ELR (cell line): ENCODE measurements around the gene FKBP10.
A peak's percentile ranks its signal among the peaks of the same experiment; 100 is the strongest.
"Not testable (repeated sequence)": the region's sequence is repeated elsewhere in the genome, so short reads cannot be mapped to it uniquely, and the experiment has no call there.

Experiments
- DNase-seq: peaks from one replicate; pipeline ENCODE4 v3.0.0-alpha.2; 2015; ENCODE audit warnings: low read depth

Gene FKBP10

GRCh38 chr17:41839448-41839847 lies 26.6 kb downstream of the FKBP10 start:
- not testable (repeated sequence) for DNase-seq

DNA sequence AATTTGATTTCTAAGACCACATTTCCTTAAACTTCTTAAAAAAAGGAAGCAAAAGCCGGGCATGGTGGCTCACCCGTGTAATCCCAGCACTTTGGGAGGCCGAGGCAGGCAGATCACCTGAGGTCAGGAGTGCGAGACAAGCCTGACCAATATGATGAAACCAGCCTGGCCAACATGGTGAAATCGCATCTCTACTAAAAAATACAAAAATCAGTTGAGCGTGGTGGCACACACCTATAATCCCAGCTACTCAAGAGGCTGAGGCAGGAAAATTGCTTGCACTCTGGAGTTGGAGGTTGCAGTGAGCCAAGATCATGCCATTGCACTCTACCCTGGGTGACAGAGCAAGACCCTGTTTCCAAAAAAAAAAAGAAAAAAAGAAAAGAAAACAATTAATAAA lies 28.0 kb downstream of the FKBP10 start:
- DNase-seq: not testable (repeated sequence)

GRCh38 chr17:41844971-41845370 lies 32.2 kb downstream of the FKBP10 start:
- peak; percentile 91 for DNase-seq

GRCh38 chr17:41848788-41849187 lies 36.0 kb downstream of the FKBP10 start:
- no peak for DNase-seq

DNA sequence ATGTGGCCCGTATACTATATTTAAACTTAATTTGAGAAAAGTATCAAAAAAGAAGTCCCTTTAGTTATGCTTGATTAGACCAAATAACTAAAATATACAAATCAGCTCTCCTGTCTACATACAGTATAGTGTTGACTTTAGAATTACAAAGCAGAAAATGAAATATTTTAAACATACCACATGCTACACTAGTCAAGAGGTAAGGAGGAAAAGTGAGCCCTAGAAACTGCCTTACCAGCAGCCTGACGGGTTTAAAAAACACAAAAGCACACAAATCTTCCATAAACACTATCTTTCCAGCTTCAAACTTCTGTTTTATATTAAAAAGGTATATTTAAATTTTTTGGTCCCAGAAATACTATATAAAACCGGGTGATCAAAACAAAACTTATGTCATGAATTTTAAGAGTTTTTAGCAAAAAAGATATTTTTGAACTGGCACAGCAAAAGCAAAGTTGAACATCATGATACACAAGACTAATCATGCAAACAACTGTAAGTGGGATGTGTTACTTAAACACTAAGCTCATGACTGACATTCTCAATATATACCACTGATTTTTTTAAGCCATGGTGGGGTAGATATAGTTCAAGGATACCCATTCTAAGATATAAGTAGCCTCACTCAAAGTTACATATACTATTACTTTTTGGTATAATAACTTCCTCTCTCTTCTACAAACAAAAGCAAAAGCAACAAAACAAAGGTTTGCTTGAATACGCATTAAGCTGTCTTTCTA lies 36.6 kb downstream of the FKBP10 start:
- DNase-seq: no peak

DNA sequence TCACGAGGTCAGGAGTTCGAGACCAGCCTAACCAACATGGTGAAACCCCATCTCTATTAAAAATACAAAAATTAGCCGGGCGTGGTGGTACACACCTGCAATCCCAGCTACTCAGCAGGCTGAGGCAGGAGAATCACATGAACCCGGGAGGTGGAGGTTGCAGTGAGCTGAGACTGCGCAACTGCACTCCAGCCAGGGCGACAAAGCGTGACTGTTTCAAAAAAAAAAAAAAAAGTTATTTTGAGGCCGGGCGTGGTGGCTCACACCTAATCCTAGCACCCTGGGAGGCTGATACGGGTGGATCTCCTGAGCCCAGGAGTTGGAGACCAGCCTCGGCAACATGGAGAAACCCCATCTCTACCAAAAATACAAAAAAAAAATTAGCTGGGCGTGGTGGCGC lies 38.6 kb downstream of the FKBP10 start:
- not testable (repeated sequence) for DNase-seq

- no peak for DNase-seq
Observed at GRCh38 chr17:41860254-41860931, 47.6 kb downstream of the FKBP10 start.

DNA sequence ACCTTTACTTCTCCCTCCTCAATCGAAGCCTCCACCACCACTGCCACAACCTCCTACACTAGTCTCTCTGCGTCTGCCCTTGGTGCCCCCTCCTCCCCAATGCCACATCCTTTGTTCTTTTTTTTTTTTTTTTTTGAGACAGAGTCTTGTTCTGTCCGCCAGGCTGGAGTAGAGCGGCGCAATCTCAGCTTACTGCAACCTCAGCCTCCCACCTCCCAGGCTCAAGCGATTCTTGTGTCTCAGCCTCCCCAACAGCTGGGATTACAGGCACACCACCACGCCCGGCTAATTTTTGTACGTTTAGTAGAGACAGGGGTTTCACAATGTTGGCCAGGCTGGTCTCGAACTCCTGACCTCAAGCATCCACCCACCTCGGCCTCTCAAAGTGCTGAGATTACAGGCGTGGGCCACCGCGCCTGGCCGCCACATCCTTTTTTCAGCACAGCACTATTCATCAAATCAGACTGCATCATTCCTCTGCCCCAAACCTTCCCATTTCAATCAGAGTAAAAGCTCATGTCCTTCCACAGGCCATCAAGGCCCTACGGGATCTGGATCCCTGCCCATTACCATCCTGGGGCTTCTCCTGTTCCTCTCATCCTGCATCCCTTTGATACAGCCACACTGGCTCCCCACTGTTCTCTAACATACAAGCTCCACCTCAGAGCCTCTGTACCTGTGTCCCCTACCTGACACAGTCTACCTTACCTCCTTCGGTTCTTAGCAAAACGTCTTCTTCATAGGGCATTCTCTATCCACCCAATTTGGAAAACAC lies 50.5 kb downstream of the FKBP10 start:
- no peak for DNase-seq

- no peak for DNase-seq
Observed at GRCh38 chr17:41864498-41864835, 51.7 kb downstream of the FKBP10 start.

- DNase-seq: peak; percentile 94
Observed at GRCh38 chr17:41864836-41865595, 52.2 kb downstream of the FKBP10 start, which contains the start of gene KLHL11. TSS of gene KLHL11 (minus strand) at chr17:41865423. CDS start at chr17:41865370, 53 bp downstream.

DNA sequence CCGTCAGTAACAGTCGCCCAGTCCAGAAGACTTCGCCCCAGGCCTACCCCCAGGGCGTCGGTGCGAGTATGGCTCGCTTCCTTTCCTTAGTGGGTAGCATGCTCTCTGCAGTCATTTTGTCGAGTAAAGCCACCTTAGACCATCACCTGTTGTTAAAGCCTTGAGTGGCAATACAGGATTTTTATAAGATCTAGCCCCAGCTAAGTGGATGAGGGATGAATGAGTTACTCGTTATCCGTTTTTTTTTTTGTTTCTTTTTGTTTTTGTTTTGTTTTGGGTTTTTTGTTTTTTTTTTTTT lies 52.7 kb downstream of the FKBP10 start:
- no peak for DNase-seq

DNA sequence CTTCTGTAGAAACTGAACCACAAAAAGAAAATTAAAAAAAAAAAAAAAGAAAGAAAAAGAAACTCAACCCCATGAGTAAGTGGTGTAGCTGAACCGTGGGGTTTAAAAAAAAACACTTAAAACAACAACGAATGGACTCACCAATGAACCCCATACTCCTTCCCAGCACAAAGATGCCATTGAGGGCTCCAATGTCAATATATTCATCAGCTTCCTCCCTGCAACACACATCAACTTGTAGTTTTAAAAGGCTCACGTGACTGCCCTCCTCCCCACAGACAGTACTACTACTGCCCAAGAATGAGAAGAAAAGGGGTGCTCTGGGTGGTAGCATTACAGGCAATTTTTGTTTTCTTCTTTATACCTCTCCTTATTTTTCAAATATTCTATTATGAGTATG lies 55.8 kb downstream of the FKBP10 start:
- no peak for DNase-seq

DNA sequence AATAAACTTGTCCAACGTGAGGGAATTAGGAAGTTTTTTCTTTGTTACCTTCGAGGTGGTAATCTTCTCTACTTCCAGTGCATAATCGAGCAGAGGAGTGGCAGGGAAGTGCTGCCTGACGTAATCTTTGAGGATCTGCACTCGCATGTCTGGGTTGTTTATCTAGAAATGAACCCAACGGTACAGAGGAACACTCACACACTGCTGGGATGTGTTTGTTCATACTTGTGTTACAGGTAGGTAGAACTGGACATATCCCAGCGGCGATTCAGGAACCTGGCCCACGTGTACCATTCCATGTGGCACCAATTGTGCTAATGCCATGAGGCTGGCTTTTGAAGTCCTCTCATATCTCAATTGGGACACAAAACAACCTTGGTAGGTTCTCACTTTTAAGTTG lies 56.6 kb downstream of the FKBP10 start:
- no peak for DNase-seq

DNA sequence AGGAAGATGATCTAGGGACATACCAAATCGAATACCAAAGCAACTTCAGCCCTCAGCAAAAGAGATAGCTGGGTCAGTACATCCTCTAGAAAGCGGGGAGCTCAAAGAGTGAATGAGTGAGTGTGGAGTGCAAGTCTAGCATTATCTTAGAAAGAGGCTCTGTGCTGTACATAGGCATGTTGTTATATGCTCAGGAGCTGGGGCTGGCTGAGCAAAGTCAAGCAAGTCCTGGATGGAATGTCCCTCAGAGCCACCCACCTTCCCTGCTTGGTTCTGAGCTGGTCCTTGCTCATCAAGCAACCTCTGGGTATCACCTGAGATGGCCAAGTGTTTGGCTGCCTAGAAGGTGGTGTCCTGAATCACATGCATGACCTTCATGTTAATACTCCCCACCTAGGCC lies 57.3 kb downstream of the FKBP10 start:
- no peak for DNase-seq

DNA sequence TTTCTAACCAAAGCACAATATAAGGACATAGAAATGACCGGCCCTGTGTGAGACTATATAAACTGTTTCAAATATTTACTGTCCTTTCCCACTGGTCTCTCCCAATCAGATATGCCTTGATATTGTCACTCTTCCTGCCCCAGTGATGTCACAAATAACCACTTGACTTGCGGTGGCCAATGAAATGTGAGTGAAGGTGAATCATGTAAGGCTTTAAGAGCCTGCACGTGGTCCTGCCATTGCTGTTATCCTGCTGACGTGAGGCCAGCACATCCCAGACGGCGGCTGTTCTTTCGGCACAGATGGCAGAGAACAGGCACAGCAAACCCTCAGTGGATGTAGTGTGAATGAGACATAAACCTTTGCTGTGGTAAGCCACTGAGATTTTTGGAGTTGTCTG lies 57.8 kb downstream of the FKBP10 start:
- DNase-seq: no peak

DNA sequence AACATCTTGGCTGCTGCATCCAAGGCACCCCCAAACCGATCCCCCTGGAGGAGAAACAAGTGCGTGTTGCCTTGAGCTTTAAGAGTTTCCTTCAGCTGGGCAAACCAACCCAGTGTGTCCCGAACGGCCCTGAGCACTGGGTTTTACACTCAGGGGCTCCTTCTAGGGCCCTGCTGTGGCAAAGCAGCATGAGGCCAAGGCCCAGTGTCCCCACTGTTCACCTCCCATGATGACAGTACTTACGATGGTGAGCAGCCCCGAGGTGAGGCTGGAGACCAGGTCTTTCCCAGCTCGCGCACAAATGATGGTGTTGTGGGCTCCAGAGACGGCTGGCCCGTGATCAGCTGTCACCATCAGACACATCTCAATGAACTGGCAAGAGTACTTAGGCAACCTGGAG lies 59.0 kb downstream of the FKBP10 start:
- no peak for DNase-seq
